SIG-M5 treated with dmso at 0.1 percent for 504 hours (cell line): ENCODE results near the gene PPP1CA.

Experiments
- DNase-seq: peaks from one replicate; lab custom pipeline; 2025; ENCODE audit not compliant: unreplicated experiment; lab: John Stamatoyannopoulos, UW

Gene PPP1CA

DNA sequence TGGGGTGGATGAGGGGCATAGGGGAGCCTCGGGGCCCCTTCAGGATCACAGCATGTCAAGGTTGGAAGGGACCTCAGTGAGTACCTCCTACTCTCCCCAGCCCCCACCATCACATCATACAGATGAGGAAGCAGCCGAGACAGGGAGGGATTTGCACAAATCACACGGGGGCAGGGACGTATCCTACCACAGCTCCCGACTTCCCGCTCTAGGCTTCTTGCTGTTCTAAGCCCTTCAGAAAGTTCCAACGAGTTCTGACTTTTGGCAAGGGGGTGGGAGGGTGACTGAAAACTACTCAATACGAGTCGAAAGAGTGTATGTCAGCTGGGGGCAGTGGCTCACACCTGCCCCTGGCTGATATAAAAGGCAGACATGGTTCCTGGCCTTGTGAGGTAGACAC, 14.6 kb downstream of the PPP1CA start:
- no peak for DNase-seq

- DNase-seq, result no peak
These were observed 16.7 kb downstream of the PPP1CA start for GRCh38 chr11:67384851-67385366.

GRCh38 chr11:67382276-67383136, 19.2 kb downstream of the PPP1CA start:
- DNase-seq, result peak; percentile 83

- peak; percentile 91 for DNase-seq
These were observed 20.2 kb downstream of the PPP1CA start for GRCh38 chr11:67381244-67381972.

DNA sequence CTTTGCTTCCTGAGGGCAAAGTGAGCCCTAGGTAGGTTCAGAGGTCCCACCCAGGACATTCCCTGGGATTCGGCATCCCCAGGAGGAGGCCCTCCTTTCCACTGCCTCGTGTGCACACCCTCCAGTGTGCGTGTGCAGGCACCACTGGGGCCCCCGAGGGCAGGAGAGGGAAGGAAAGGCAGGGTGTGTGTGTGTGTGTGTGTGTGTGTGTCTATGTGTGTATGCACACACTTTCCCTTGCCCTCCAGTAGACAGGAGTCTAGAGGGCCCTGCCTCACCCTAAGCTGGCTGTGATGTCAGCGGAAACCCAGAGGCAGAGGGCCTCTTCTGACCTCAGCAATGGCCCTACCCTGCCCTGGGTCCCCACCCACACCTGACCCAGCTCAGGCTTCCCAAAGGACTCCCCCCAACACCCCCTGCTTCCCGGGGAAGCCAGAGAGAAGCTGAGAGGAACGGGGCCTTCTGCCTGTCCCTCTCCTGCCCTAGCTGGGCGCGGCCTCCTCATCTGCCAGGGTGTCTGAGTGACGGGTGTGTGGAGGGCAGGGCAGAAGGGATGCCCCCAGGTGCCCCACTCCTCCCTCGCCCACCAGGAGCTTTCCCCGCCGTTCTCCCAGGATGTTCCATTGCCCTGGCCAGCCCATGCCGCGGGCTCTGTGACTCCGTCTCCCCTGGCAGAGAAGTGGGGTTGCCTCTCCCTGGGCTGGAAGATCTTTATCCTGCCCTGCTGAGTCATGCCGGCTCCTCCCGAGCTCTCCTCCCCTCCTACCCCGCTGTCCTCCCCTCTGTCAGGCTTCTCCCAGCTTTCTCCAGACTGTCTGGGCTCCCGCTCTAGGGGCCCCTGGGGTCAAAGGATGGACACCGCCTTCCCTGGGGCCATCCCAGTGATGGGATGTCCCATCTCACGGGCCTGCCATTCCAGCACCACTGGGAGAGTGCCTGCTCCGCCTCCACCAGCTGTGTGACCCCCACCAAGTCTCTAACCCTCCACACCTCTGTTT, 22.3 kb downstream of the PPP1CA start:
- DNase-seq, result no peak

DNA sequence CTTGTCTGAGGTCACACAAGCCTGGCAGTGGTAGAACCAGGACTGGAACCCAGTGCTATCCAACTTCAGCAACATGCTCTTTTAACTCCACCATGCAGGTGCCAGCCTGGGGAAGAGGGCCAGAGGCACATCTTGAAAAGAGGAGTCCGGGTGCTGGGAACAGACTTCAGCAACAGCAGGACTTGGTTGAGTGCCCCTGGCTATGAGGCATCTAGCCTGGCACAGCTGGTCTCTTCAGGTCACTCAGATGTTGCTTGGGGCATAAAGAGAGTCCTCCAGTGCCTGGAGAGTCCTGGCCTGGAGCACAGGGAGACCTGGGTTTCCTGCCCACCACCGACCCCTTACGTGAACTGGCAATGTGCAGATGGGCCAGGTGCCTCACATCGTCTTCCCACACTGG, 23.1 kb downstream of the PPP1CA start:
- no peak for DNase-seq

DNA sequence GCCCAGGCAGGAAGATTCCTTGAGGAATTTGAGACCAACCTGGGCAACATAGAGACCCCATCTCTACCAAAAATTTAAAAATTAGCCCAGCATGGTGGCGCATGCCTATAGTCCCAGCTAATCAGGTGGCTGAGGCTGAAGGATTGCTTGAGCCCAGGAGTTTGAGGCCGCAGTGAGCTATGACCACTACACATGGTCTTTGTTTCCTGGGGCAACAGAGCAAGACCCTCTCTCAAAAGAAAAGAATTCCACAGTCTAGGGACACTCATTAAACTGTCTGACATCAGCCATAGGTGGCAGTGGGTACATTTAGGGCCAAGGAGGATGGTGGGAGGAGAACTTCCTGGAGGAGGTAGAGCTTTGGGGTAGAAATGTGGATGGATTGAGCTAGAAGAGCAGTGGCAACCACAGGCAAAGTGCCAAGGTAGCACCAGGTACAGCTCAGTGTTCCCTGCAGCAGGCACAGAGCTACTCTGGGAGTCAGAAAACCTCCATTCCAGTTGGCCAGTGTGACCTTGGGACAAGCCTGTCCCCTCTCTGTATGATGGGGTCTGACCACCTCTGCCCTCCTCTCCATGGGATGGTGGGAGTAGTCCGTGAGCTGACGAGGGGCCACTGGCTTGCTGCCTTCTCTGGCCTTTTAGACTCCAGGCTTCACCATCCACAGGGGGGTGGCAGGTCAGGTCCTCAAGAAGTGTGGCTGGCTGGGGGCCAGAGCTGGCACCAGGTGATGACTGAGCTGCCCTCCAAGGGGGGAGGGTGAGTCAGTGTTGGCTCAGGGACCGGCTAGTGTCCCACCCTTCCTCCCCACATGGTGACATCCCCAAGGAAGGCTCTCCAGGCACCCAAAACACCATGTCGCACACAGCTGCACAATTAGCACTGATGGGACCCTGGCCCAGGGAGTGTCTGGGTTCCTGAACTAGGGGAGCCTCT, 24.5 kb downstream of the PPP1CA start:
- no peak for DNase-seq

GRCh38 chr11:67376063-67376820, 25.4 kb downstream of the PPP1CA start:
- no peak for DNase-seq

- no peak for DNase-seq
These were observed 26.2 kb downstream of the PPP1CA start for GRCh38 chr11:67375320-67376055.

DNA sequence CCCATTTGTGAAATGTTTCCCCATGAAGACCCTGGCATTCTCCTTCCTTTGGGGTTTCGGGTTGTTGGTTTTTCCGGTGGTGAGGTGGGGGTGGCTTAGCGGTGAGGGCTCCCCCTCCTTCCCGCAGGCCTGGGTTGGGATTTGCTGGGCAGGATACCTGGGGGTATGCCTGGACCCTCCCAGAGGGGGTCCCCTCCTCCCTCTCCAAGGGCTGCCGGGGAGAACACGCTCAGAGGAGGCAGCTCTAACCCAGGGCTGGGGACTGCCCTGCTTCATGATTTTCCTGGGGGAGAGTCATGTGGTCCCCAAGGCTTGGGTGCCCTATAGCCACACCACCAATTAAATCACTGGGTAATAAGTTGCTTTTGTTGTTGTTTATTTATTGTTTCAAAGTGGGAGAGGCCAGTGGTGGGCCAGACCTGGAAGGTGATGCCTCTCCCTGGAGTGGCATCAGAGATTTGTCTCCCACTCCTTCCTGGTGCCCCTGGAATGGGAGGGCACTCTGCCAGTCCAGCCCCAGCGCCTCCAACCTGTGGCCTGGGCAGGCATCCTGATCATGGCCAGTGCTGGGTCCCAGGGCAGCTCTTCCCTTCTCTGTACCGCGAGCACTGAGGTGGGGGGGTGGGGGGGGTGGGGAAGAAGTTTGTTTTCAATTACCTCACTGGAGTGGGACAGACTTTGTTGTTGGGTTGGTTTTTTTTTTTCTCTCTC, 26.9 kb downstream of the PPP1CA start:
- DNase-seq, result no peak

DNA sequence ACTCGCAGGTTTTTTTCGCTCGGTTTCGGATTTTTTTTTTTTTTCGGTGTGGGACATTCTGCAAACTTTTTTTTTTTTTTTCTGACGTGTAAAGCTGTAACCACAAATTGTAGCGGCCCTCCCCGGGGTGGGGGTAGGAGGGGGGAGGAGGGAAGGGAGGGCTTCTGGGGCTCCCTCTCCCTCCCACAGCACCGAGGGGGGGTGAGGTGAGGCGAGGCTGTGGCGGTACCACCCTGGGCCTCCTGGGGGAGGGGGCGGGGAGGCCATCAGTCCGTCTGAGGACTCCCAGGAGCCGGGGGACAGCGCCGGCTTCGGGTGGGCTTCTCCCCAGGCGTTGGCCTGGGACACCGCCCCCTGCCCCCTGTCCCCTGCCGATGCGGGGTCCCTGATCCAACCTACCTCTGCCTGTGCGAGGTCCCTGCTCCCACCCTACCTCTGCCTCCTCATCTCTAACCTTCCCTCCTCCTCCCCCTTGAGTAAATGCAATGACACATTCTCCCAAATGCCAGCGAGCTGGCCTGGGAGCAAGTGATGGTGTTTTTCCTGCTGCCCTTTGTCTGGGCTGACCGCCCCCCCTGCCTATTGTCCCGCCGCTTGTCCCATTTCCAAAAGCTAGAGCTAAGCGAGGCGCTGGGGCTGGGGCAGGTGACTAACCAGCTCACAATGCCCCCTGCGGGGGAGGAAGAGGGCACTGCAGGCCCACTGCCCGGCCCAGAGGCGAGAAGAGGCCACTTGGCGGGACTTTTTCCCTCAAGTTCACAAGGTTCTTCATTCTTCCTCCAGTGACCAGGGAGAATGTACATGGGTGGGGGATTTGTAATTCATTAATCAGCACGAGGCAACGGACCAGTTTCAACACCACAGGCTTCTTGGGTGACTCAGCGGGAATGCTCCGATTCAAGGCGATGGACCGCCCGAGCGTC, 27.7 kb downstream of the PPP1CA start:
- DNase-seq, result peak; percentile 85

DNA sequence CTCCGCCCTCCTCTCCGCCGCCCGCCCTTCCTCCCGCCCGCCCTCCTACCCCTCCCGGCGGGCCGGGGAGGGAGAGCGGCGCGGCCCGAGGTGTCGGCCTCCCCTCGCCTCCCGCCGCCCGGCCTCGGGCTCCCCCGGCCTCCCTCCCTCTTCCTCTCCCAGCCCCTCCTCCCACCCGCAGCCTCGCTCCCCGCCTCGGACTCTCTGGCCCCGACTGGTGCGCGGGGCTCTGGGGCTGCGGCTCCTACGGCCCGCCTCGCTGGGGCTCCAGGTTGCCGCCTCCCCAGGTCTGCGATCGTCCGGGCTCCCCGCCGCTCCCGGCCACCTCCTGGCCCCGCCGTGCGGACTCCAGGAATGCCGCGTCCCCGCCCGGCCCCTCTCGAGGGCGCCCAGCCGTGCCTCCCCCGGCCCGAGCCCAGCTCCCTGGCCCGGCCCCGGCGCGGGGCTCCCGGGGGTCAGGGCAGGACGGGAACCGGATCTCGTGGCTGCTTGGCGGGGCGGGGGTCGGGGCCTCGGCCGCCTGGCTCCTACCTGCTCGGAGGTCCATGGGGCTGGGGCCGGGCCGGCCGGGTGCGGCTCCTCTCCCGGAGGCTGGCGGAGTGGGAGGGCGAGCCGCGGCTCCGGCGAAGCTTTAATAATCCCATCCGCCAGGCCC, 28.5 kb downstream of the PPP1CA start, which contains the start of gene CLCF1:
CLCF1 (minus strand) TSS at position 606 of the 655 bp plus-strand sequence; CDS start at position 547, 59 bp downstream.
- DNase-seq, result peak; percentile 24

DNA sequence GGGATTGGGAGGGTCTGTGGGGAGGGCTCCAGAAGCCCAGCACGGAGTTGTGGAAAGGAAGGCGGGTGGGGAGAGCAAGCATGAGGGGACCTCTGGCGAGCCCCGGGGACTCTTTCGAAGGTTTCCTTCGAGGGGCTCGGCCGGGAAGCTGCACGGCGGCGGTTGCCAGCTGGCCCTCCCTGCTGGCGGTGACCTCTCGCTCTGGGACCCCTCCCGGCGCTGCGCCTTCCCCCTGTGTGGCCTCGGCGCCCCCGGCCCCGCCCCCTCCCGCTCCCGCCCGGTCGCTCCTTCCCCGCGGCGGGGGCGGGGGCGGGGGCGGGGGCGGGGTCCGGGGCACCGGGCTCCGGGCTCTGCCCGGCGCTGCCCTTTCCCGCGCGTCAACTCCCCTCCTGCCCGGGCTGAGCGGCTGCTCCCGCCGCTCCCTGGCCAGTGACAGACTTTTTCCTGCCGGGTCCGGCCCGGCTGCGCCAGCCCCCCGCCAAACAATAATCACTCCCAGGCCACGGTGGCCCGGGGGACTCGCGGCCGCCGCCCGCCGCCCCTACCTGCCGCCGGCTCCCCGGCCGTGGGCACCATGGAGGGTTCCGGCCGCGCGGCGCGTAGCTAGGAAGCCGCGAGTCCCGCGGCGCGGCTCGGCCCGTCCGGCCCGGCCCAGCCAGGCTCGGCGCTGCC, 29.2 kb downstream of the PPP1CA start:
- DNase-seq, result no peak

DNA sequence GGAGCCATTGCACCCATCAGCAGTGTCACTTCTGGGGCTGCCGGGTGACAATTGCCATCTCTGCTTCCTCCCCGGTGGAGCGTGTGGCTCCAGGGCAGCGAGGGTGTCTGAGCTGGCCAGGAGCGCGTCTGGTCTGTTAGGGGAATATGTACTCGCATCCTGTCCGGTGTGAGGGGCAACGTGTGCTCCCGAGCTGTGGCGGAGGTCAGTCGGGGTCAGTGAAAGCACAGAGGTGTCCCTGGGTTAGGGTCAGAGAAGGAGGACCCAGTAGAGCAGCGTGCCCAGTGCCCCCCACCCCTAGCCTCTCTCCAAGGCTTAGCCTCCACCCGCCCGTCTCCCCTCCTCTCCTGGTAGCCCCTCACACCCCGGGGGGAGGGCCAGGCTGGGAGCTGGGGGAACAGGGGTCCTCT, 29.7 kb downstream of the PPP1CA start:
- no peak for DNase-seq

DNA sequence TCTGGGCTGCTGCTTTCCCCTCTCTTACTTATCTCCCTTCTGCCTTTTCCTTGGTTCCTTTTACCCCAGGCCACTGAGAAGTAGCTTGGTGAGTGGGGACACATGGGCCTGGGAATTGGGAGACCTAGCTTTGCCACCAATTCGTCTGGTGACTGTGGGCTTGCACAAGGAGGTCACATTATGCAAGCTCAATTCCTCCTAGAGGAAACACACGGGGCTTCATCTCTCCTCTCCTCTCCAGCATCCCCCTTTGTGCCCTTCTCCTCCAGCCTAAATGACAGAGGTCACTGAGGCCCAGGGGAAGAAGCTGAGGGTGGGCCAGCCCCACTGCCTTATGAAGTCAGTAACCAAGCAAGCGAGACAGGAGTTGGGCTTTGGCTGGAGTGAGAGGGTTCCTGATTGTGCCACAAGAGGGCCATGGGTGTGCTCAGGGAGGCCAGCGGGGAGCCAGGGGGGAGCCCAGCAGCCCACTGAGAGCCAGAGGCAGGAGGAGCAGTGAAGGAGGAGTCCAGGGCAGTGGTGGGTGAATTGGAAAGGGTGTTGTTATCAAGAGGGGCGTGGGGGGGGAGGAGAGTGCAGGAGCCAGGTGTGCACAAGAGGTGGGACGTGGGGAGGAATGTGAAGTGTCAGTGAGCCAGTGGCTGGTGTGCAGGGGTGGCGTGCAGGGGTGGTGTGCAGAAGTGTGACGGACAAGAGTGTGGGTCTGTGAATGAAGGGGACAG, 30.3 kb downstream of the PPP1CA start:
- DNase-seq, result peak; percentile 71
